Cortex of kidney (tissue), 1 donor: ENCODE measurements around the gene CDH4.

ENCODE experiments used
- DNase-seq: peaks from one replicate; lab custom pipeline; 2025; lab: John Stamatoyannopoulos, UW

Gene CDH4

GRCh38 chr20:61356196-61356595 lies 104.1 kb downstream of the CDH4 start:
- no peak for DNase-seq

- DNase-seq: no peak
Measured at GRCh38 chr20:61357119-61357518, 105.1 kb downstream of the CDH4 start.

GRCh38 chr20:61359254-61359653 lies 107.2 kb downstream of the CDH4 start:
- no peak for DNase-seq

GRCh38 chr20:61360296-61360695 lies 108.2 kb downstream of the CDH4 start:
- DNase-seq: no peak

- DNase-seq: no peak
Measured at GRCh38 chr20:61360940-61361339, 108.9 kb downstream of the CDH4 start.

- DNase-seq: no peak
Measured at GRCh38 chr20:61361501-61361900, 109.4 kb downstream of the CDH4 start.

GRCh38 chr20:61364147-61364546 lies 112.1 kb downstream of the CDH4 start:
- DNase-seq: no peak

GRCh38 chr20:61366914-61367313 lies 114.9 kb downstream of the CDH4 start:
- DNase-seq: no peak

GRCh38 chr20:61369731-61370520 lies 117.9 kb downstream of the CDH4 start:
- no peak for DNase-seq

- no peak for DNase-seq
Measured at GRCh38 chr20:61370841-61371303, 118.8 kb downstream of the CDH4 start.

- DNase-seq: no peak
Measured at GRCh38 chr20:61371501-61372136, 119.6 kb downstream of the CDH4 start.

- DNase-seq: no peak
Measured at GRCh38 chr20:61372137-61373054, 120.3 kb downstream of the CDH4 start.

GRCh38 chr20:61373055-61373399 lies 121.0 kb downstream of the CDH4 start:
- no peak for DNase-seq

GRCh38 chr20:61373956-61374545 lies 122.0 kb downstream of the CDH4 start:
- DNase-seq: no peak

GRCh38 chr20:61376541-61377240 lies 124.6 kb downstream of the CDH4 start:
- no peak for DNase-seq

GRCh38 chr20:61378694-61379355 lies 126.8 kb downstream of the CDH4 start:
- DNase-seq: no peak

GRCh38 chr20:61379898-61380544 lies 128.0 kb downstream of the CDH4 start:
- DNase-seq: no peak

GRCh38 chr20:61380545-61380915 lies 128.5 kb downstream of the CDH4 start:
- DNase-seq: no peak

GRCh38 chr20:61382194-61382593 lies 130.1 kb downstream of the CDH4 start:
- DNase-seq: no peak

- no peak for DNase-seq
Measured at GRCh38 chr20:61385296-61385695, 133.2 kb downstream of the CDH4 start.

- DNase-seq: no peak
Measured at GRCh38 chr20:61385731-61386130, 133.7 kb downstream of the CDH4 start.
